LNCaP clone FGC (cell line): Measurements from ENCODE around the gene SIGLEC15.
"Not testable (repeated sequence)": the region's sequence is repeated elsewhere in the genome, so short reads cannot be mapped to it uniquely, and the experiment has no call there.

Experiments used
- DNase-seq: peaks from one replicate; pipeline ENCODE4 v3.0.0-alpha.2; 2011; ENCODE audit warnings: low read depth
- H3K4me3 ChIP-seq: 2 replicates; pipeline ENCODE4 v1.5.1; 2011; ENCODE audit warnings: mild to moderate bottlenecking, low read depth, low read length, control low read depth
- TF ChIP-seq, protein P1 (sequence below): IDR thresholded peaks from 2 replicates; pipeline ENCODE4 v1.5.1; 2012; ENCODE audit warnings: mild to moderate bottlenecking; ENCODE audit not compliant: control insufficient read depth, insufficient read depth; ENCODE audit errors: extremely low read depth

Gene SIGLEC15

DNA sequence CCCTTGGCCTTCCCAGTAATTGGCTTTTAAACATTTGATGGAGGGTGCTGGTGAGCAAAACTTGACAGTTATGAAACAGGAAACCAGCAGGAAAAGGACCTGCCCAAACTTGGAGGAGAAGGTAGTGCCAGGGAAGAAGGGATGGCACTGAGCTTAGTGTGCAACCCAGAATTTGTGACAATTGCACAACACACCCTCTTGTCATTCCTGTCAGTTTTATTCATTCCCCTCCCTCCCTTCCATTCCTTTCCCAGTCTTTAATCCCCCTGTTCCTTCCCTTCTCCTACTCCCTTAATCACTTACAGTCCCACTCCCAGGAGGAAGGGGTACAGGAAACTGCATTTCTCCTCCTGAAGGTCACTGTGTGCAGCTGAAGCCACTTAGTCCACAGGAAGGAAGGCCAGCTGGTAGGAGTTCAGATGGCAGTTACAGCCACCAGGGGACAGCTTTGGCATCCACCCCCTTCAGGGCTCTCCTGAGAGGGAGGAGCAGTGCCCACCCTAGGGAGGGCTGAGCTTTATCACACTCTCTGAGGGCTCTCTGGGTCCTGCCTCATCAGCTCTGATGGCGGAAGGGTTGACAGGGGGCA, 24.0 kb upstream of the SIGLEC15 start:
- DNase-seq: no peak
- no peak overlapping the region for H3K4me3 ChIP-seq
- TF ChIP-seq, protein P1, sequence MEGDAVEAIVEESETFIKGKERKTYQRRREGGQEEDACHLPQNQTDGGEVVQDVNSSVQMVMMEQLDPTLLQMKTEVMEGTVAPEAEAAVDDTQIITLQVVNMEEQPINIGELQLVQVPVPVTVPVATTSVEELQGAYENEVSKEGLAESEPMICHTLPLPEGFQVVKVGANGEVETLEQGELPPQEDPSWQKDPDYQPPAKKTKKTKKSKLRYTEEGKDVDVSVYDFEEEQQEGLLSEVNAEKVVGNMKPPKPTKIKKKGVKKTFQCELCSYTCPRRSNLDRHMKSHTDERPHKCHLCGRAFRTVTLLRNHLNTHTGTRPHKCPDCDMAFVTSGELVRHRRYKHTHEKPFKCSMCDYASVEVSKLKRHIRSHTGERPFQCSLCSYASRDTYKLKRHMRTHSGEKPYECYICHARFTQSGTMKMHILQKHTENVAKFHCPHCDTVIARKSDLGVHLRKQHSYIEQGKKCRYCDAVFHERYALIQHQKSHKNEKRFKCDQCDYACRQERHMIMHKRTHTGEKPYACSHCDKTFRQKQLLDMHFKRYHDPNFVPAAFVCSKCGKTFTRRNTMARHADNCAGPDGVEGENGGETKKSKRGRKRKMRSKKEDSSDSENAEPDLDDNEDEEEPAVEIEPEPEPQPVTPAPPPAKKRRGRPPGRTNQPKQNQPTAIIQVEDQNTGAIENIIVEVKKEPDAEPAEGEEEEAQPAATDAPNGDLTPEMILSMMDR: no peak

DNA sequence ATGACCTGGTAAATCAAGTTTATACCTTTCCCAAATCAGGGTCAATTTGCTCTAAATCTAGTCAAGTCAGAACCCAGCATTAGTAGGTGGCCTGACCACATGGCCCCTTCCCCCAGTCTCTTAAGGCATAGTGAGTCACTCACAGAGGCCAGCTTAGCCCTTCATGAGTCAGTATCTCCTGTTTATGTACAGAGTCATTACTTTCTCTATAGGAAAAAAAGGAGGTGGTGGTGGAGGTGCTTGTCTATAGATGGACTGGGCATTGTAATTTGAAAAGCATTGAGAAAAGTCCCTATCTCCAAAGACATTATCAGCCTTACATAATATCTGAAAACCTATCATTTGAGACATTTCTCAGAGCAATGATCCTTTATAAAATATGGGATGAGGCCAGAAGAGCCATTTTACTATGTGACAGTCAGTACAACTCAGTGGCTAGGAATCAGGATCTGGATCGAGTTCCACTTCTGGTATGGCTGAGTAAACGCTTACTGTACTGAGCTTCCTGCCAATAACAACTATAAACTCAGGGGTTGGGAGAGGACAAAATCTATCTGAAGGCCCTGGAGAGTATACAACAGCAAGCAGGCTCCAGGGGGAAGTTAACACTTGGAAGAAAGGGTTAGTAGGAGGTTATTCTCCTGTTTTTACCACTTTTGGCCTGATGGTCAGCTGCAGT, 22.5 kb upstream of the SIGLEC15 start:
- DNase-seq: peak; percentile 98
- peak overlapping the region; percentile 11; the same call in 1 of the 2 replicates for H3K4me3 ChIP-seq
- TF ChIP-seq, protein P1: no peak

DNA sequence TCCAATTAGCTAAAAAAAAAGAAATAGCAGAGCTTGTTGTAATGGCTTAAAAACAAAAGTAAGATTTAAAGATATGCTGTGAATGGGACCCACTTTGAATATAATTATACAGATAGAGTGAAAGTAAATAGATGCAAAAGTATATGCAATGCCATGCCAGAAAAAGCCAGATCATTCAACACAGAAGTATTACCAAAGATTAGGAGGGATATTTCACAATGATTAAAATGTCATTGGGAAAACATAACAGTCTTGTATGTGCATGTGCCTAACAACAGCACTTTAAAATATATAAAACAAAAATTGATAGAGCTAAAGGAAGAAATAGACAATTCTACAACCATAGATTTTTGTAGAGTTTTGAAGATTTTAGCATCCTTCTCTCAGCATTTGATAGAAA, 19.9 kb upstream of the SIGLEC15 start:
- DNase-seq: no peak
- TF ChIP-seq, protein P1: no peak
- no peak overlapping the region for H3K4me3 ChIP-seq

DNA sequence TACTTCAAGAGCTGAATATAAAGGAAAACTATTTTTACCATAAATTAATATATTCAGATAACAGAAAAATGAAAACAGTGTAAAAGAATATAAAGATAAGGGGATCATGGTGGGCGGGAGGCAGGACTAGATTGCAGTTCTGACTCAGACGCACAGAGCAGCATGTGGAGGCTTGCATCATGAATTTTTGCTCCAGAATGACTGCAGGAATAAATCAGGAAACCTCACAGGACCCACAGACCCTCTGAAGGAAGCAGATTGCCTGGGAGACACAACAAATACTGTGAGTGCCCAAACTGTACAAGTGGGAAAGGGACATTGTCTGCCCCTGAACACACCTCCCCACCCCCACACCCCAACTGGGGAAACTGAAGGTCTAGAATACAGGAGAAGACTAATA, 19.2 kb upstream of the SIGLEC15 start:
- DNase-seq: no peak
- H3K4me3 ChIP-seq: no peak overlapping the region
- TF ChIP-seq, protein P1: no peak

DNA sequence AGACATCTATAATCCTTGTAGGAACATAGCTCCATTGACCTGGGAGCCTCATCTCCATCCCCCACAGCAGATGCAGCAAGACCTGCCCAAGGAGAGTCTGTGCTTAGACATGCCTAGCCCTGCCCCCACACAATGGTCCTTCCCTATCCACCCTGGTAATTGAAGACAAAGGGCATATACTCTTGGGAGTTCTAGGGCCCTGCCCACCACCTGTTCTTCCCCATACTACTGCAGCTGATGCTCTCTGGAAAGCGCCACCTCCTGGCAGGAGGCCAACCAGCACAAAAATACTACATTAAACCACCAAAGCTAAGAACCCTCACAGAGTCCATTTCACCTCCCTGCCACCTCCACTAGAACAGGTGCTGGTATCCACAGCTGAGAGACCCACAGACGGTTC, 18.3 kb upstream of the SIGLEC15 start:
- not testable (repeated sequence) for H3K4me3 ChIP-seq, DNase-seq

DNA sequence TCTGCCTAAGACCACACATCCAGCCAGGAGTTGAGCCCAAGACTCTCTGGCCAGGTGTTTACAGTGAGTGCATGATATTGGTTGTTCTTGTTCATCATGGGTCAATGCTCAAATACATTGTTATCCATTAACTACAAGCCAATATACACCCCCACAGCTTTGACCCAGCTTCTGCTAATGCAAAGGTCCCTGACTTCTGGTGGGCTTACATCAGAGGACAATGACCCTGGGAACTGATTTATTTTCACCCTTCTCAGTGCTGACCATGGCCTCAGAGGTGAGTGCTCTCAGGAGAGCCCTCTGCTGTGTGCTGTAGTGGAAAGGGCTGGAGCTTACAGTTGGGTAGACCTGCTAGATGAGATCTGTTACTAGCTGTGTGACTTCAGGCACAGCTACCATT, 10.7 kb upstream of the SIGLEC15 start:
- H3K4me3 ChIP-seq, DNase-seq: not testable (repeated sequence)

DNA sequence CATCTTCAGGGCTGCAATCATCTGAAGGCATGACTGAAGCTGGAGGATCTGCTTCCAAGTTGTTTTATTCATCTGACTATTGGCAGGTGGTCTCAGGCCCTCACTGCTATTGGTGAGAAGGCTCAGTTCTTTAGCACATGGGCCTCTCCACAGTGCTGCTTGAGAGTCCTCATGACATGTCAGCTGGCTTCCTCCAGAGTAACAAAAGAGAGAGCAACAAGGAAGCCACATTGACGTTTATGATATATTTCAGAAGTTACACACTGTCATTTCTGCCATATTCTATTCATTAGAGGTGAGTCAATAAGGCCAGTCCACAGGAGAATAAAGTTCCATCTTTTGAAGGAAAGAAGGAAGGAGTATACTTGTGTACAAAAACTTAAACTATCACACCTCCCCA, 7.9 kb upstream of the SIGLEC15 start:
- H3K4me3 ChIP-seq: no peak overlapping the region
- TF ChIP-seq, protein P1: no peak
- DNase-seq: no peak

DNA sequence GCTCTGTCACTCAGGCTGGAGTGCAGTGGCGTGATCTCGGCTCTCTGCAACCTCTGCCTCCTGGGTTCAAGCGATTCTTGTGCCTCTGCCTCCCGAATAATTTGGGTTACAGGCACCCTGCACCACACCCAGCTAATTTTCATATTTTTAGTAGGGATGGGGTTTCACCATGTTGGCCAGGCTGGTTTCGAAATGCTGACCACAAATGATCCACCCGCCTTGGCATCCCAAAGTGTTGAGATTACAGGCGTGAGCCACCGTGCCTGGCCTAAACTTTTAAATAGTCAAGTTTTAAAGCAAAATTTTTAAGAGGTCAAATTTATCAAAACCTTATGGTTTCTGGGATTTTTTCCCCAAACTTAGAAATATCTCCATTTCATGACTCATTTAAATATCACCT, 6.7 kb upstream of the SIGLEC15 start:
- not testable (repeated sequence) for DNase-seq, H3K4me3 ChIP-seq
